IMR-90 (cell line): Measurements from ENCODE around the gene TMEM163. TPM values are rescaled to one million over a fixed set of nuclear protein-coding genes. Genes with fewer than 3 reads are reported as not detected.

Experiments
- ATAC-seq: fragments of 200-7000 bp; cut with Tn5 transposase; 2 replicates; pipeline ENCODE4 v1.9.1; 2020; ENCODE audit warnings: low read depth, mild to moderate bottlenecking, moderate library complexity
- BruUV-seq: library from RNA; stranded (reverse); fragments of 400-500 nt; replicated peaks from 2 replicates; lab custom pipeline; 2021; lab: Mats Ljungman, UMichigan
- CTCF ChIA-PET: fragments of 300-600 bp; formaldehyde crosslinking; extraction: SDS; loops from one replicate; lab custom pipeline; 2021; ENCODE audit warnings: antibody characterized with exemption; lab: Yijun Ruan, JAX
- POLR2A ChIA-PET: fragments of 300-600 bp; sonication (Branson Sonifier 250); formaldehyde crosslinking; loops from one replicate; lab custom pipeline; 2022; ENCODE audit warnings: antibody characterized with exemption; ENCODE audit not compliant: unreplicated experiment; lab: Charles Lee
- DNase-seq: peaks from one replicate; pipeline ENCODE4 v3.0.0; 2013
- H2AFZ ChIP-seq: replicated peaks from 2 replicates; pipeline ENCODE3; 2013; ENCODE audit warnings: low read length, mild to moderate bottlenecking; ENCODE audit not compliant: poor library complexity
- H2AK5ac ChIP-seq: 2 replicates; pipeline ENCODE4 v1.6.1; 2013; ENCODE audit warnings: low read depth, low read length, inconsistent platforms
- H2AK9ac ChIP-seq: replicated peaks from 2 replicates; pipeline ENCODE3; 2013; ENCODE audit warnings: mild to moderate bottlenecking, low read depth, low read length, moderate library complexity; ENCODE audit not compliant: poor library complexity
- H2BK120ac ChIP-seq: 2 replicates; pipeline ENCODE4 v1.6.1; 2013; ENCODE audit warnings: low read depth, low read length, inconsistent platforms
- H2BK15ac ChIP-seq: 3 replicates; pipeline ENCODE4 v1.6.1; 2013; ENCODE audit warnings: low read depth, low read length, inconsistent platforms
- H2BK20ac ChIP-seq: 2 replicates; pipeline ENCODE4 v1.6.1; 2013; ENCODE audit warnings: low read depth, mild to moderate bottlenecking, inconsistent platforms, low read length, moderate library complexity
- H2BK5ac ChIP-seq: 2 replicates; pipeline ENCODE4 v1.6.1; 2013; ENCODE audit warnings: mild to moderate bottlenecking, low read depth, low read length, inconsistent platforms; ENCODE audit not compliant: poor library complexity, severe bottlenecking
- H3K14ac ChIP-seq: replicated peaks from 2 replicates; pipeline ENCODE4 v1.6.1; 2013; ENCODE audit warnings: low read depth, low read length, inconsistent platforms
- H3K18ac ChIP-seq: 2 replicates; pipeline ENCODE4 v1.6.1; 2013; ENCODE audit warnings: low read depth, low read length, control low read depth
- H3K23ac ChIP-seq: 2 replicates; pipeline ENCODE4 v1.6.1; 2013; ENCODE audit warnings: low read depth, low read length, inconsistent platforms
- H3K27ac ChIP-seq: 2 replicates; pipeline ENCODE4 v1.5.1; 2013; ENCODE audit warnings: mild to moderate bottlenecking, control low read depth, low read length; ENCODE audit not compliant: insufficient read depth
- H3K27me3 ChIP-seq: 2 replicates; pipeline ENCODE4 v1.6.1; 2013; ENCODE audit warnings: low read length; ENCODE audit not compliant: control insufficient read depth, insufficient read depth
- H3K36me3 ChIP-seq: 2 replicates; pipeline ENCODE4 v1.6.1; 2013; ENCODE audit warnings: low read length, mixed read lengths; ENCODE audit not compliant: control insufficient read depth, insufficient read depth
- H3K4ac ChIP-seq: 2 replicates; pipeline ENCODE4 v1.6.1; 2013; ENCODE audit warnings: low read depth, low read length, inconsistent platforms
- H3K4me1 ChIP-seq: 2 replicates; pipeline ENCODE4 v1.6.1; 2013; ENCODE audit warnings: low read length, mixed read lengths; ENCODE audit not compliant: control insufficient read depth, insufficient read depth
- H3K4me2 ChIP-seq: 2 replicates; pipeline ENCODE4 v1.6.1; 2013; ENCODE audit warnings: low read depth, mild to moderate bottlenecking, control low read depth, low read length, moderate library complexity
- H3K4me3 ChIP-seq: 2 replicates; pipeline ENCODE4 v1.5.1; 2013; ENCODE audit warnings: low read depth, mild to moderate bottlenecking, control low read depth, low read length, moderate library complexity; ENCODE audit not compliant: insufficient read depth
- H3K56ac ChIP-seq: 2 replicates; pipeline ENCODE4 v1.6.1; 2013; ENCODE audit warnings: low read length, inconsistent platforms; ENCODE audit not compliant: insufficient read depth; ENCODE audit errors: extremely low read depth
- H3K79me1 ChIP-seq, 2 experiments: 2 replicates each; pipeline ENCODE4 v1.6.1; 2013; ENCODE audit warnings: low read length in 2 of 2, inconsistent platforms in 1 of 2, low read depth in 1 of 2
- H3K9ac ChIP-seq: 2 replicates; pipeline ENCODE4 v1.6.1; 2013; ENCODE audit warnings: low read depth, low read length, control low read depth
- H3K9me1 ChIP-seq: 2 replicates; pipeline ENCODE4 v1.6.1; 2013; ENCODE audit warnings: low read length, inconsistent platforms; ENCODE audit not compliant: insufficient read depth
- H3K9me3 ChIP-seq: 2 replicates; pipeline ENCODE4 v1.6.1; 2013; ENCODE audit warnings: low read length; ENCODE audit not compliant: control insufficient read depth, insufficient read depth
- H4K20me1 ChIP-seq: 2 replicates; pipeline ENCODE4 v1.6.1; 2013; ENCODE audit warnings: low read length, inconsistent platforms; ENCODE audit not compliant: insufficient read depth
- H4K5ac ChIP-seq: 2 replicates; pipeline ENCODE4 v1.6.1; 2013; ENCODE audit warnings: mild to moderate bottlenecking, low read depth, low read length, control low read depth
- H4K8ac ChIP-seq, 2 experiments: 2 replicates each; pipeline ENCODE4 v1.6.1; 2013; ENCODE audit warnings: low read depth in 2 of 2, low read length in 2 of 2, control low read depth in 1 of 2, inconsistent platforms in 1 of 2
- H4K91ac ChIP-seq: 2 replicates; pipeline ENCODE4 v1.6.1; 2013; ENCODE audit warnings: low read depth, low read length, inconsistent platforms; ENCODE audit not compliant: insufficient read depth
- CEBPB ChIP-seq: IDR thresholded peaks from 2 replicates; pipeline ENCODE4 v1.6.1; 2012; ENCODE audit warnings: low read depth, low read length, improper control_type of control experiment
- MAFK ChIP-seq: IDR thresholded peaks from 2 replicates; pipeline ENCODE4 v1.6.1; 2012; ENCODE audit warnings: low read depth, low read length, improper control_type of control experiment
- MAZ ChIP-seq: IDR thresholded peaks from 2 replicates; pipeline ENCODE4 v1.6.1; 2012; ENCODE audit warnings: low read depth, mild to moderate bottlenecking, low read length, improper control_type of control experiment, moderate library complexity, borderline replicate concordance
- MXI1 ChIP-seq: IDR thresholded peaks from 2 replicates; pipeline ENCODE4 v1.6.1; 2012; ENCODE audit warnings: low read depth, mild to moderate bottlenecking, low read length, moderate library complexity, borderline replicate concordance
- NFE2L2 ChIP-seq: fragments of 150-350 bp; IDR thresholded peaks from 2 replicates; pipeline ENCODE4 v1.6.1; 2016; ENCODE audit warnings: low read depth, mild to moderate bottlenecking, low read length
- POLR2A ChIP-seq: IDR thresholded peaks from 2 replicates; pipeline ENCODE4 v1.6.1; 2012; ENCODE audit warnings: mild to moderate bottlenecking, low read depth, low read length
- RAD21 ChIP-seq: IDR thresholded peaks from 2 replicates; pipeline ENCODE4 v1.6.1; 2012; ENCODE audit warnings: low read length, improper control_type of control experiment
- RCOR1 ChIP-seq: IDR thresholded peaks from 2 replicates; pipeline ENCODE4 v1.6.1; 2012; ENCODE audit warnings: mild to moderate bottlenecking, low read length, improper control_type of control experiment; ENCODE audit not compliant: insufficient replicate concordance
- SMC3 ChIP-seq: fragments of 150-350 bp; IDR thresholded peaks from 2 replicates; pipeline ENCODE4 v1.6.1; 2016; ENCODE audit warnings: low read depth, mild to moderate bottlenecking, antibody characterized with exemption, low read length, moderate library complexity
- WGBS, 2 experiments: methylation state at CpG; one replicate each; pipeline versions ENCODE4 v1.1.5 to v1.1.7; 2013; ENCODE audit warnings: missing lambda C conversion rate in 2 of 2; ENCODE audit not compliant: insufficient read length in 1 of 2; ENCODE audit errors: extremely low coverage in 2 of 2; 5-methylcytosine and 5-hydroxymethylcytosine counted together
- dilution Hi-C: fragments of 300-500 bp; cut with HindIII; formaldehyde crosslinking; loops from one replicate; pipeline ENCODE4 v1.14.3; 2018; ENCODE audit warnings: low sequenced_read_pairs; ENCODE audit not compliant: unreplicated experiment
- in situ Hi-C: fragments of 300-500 bp; cut with MboI; formaldehyde crosslinking; loops from 3 replicates; pipeline ENCODE4 v1.14.3; 2019; ENCODE audit warnings: low sequenced_read_pairs, inconsistent platforms, mixed read lengths
- intact Hi-C: fragments of 100-400 bp; cut with micrococcal nuclease; formaldehyde crosslinking; loops from 2 replicates; pipeline ENCODE4 v1.10.0; 2022
- polyA plus RNA-seq, 3 experiments: library from polyadenylated mRNA; depleted of rRNA; stranded (reverse); fragments of >200 nt; gene quantifications; 2 replicates each; pipeline ENCODE4 v1.2.3, GENCODE V29; 2012; ENCODE audit warnings: low replicate concordance in 1 of 3
- total RNA-seq: library from RNA; depleted of rRNA; stranded (reverse); fragments of >200 nt; gene quantifications from 2 replicates; pipeline ENCODE4 v1.2.3, GENCODE V29; 2012
- TF ChIP-seq, protein P1 (sequence below): conservative IDR thresholded peaks from 2 replicates; pipeline ENCODE4 v1.5.1; 2012; ENCODE audit warnings: mild to moderate bottlenecking, low read depth, low read length, improper control_type of control experiment

TMEM163 gene
- total and polyA plus RNA-seq, 2 of the 4 experiments (the other 2 are of a cell fraction), result not detected

DNA sequence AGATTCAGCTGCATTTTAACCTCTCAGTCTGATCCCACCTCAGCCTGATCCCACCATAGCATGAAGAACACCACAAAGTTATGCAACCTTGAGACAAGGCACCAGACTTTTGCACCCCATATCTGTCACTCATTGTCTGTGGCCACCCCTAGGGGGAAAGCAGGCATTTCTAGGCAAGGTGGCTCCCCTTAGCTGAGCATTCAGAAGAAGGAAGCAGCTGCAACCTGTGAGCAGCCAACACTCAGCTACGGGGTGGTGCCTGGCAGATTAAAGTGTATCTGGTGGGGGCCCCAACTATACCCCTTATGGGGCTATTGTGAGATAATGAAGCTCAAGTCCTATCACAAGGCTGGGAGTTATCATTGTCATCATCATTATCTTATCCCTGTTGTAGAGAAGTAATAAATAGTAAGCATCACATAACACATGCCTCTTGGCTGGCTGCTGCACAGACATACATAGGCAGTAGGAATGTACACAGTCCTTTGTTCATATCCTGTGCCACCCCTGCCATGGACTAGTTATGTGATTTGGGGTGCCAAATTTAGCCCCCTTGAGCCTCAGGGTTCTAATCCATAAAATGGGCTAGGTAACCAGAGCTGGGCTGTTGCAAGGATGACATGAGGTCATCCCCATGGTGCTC, 20.6 kb upstream of the TMEM163 start:
- Histone ChIP-seq H2BK120ac (no peak overlapping the region), H2AFZ (no peak overlapping the region), H3K4me3 (no peak overlapping the region), H2AK5ac (no peak overlapping the region), H3K4me1 (no peaks in the 10 kb centered on the region), H4K91ac (no peak overlapping the region), H3K9me3 (no peaks in the 10 kb centered on the region), H2BK15ac (no peak overlapping the region), H3K9me1 (no peaks in the 10 kb centered on the region), H3K14ac (no peak overlapping the region), H4K20me1 (no peaks in the 10 kb centered on the region), H2BK5ac (no peak overlapping the region), H3K27ac (no peak overlapping the region), H2AK9ac (no peak overlapping the region), H3K18ac (no peak overlapping the region), H3K56ac (no peak overlapping the region), H3K4ac (no peak overlapping the region), H3K9ac (no peak overlapping the region), H3K23ac (no peak overlapping the region), H4K5ac (no peak overlapping the region), H2BK20ac (no peak overlapping the region), H3K4me2 (no peak overlapping the region), H3K79me1 (no peaks in the 10 kb centered on the region), H4K8ac (no peak overlapping the region), H3K27me3 (no peaks in the 10 kb centered on the region), H3K36me3 (no peaks in the 10 kb centered on the region)
- DNase-seq (no peak), ATAC-seq (no peak)
- ChIA-PET CTCF (no interaction called here), POLR2A (no interaction called here)
- no peak for TF ChIP-seq NFE2L2
- no peak for TF ChIP-seq CEBPB
- no peak for TF ChIP-seq MAFK
- TF ChIP-seq SMC3, result no peak
- TF ChIP-seq, protein P1, sequence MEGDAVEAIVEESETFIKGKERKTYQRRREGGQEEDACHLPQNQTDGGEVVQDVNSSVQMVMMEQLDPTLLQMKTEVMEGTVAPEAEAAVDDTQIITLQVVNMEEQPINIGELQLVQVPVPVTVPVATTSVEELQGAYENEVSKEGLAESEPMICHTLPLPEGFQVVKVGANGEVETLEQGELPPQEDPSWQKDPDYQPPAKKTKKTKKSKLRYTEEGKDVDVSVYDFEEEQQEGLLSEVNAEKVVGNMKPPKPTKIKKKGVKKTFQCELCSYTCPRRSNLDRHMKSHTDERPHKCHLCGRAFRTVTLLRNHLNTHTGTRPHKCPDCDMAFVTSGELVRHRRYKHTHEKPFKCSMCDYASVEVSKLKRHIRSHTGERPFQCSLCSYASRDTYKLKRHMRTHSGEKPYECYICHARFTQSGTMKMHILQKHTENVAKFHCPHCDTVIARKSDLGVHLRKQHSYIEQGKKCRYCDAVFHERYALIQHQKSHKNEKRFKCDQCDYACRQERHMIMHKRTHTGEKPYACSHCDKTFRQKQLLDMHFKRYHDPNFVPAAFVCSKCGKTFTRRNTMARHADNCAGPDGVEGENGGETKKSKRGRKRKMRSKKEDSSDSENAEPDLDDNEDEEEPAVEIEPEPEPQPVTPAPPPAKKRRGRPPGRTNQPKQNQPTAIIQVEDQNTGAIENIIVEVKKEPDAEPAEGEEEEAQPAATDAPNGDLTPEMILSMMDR, result no peak
- TF ChIP-seq MXI1, result no peak
- TF ChIP-seq POLR2A, result no peak
- TF ChIP-seq RCOR1, result no peak
- no peak for TF ChIP-seq RAD21
- TF ChIP-seq MAZ, result no peak
- dilution Hi-C loops, result no loop called here
- intact Hi-C loops, result no loop called here
- no CpG with 5 or more reads among the region's 1 CpG for WGBS, 2 experiments
- in situ Hi-C loops, result no loop called here
- BruUV-seq, result no TSS peak
